HL-60 (cell line): ENCODE measurements around the gene TXNDC2.

Source experiments
- DNase-seq, 2 experiments: peaks; one replicate each; pipeline ENCODE4 v3.0.0-alpha.2; 2010 to 2020; ENCODE audit warnings: low read depth in 1 of 2, low spot score in 1 of 2
- H3K27ac ChIP-seq: fragments of 250-450 bp; sonication (Bioruptor Pico); replicated peaks from 2 replicates; pipeline ENCODE4 v1.5.1; 2020; ENCODE audit warnings: mild to moderate bottlenecking, moderate library complexity
- H3K27me3 ChIP-seq: fragments of 250-450 bp; sonication (Bioruptor Pico); 2 replicates; pipeline ENCODE4 v1.5.1; 2021; ENCODE audit warnings: mild to moderate bottlenecking, moderate library complexity; ENCODE audit not compliant: insufficient read depth, poor library complexity, severe bottlenecking
- H3K4me3 ChIP-seq: replicated peaks from 2 replicates; pipeline ENCODE4 v1.5.1; 2011; ENCODE audit warnings: mild to moderate bottlenecking, control low read depth, low read length; ENCODE audit not compliant: insufficient read depth
- CTCF ChIP-seq: IDR thresholded peaks from one replicate; pipeline ENCODE4 v1.5.1; 2011; ENCODE audit warnings: low read length, control low read depth, inconsistent platforms; ENCODE audit not compliant: insufficient read depth
- GABPA ChIP-seq: IDR thresholded peaks from 2 replicates; pipeline ENCODE4 v1.6.1; 2012; ENCODE audit warnings: low read depth
- POLR2AphosphoS5 ChIP-seq: IDR thresholded peaks from 2 replicates; pipeline ENCODE4 v1.6.1; 2012; ENCODE audit warnings: low read depth
- REST ChIP-seq: IDR thresholded peaks from 2 replicates; pipeline ENCODE4 v1.6.1; 2012; ENCODE audit warnings: low read depth; ENCODE audit not compliant: insufficient replicate concordance
- SPI1 ChIP-seq: IDR thresholded peaks from 2 replicates; pipeline ENCODE4 v1.6.1; 2012; ENCODE audit warnings: low read depth, mild to moderate bottlenecking, borderline replicate concordance

Gene TXNDC2

GRCh38 chr18:9852266-9853081 lies 33.3 kb upstream of the TXNDC2 start:
- Histone ChIP-seq H3K4me3 (no peak overlapping the region), H3K27ac (no peak overlapping the region), H3K27me3 (no peaks in the 10 kb centered on the region)
- no peak for TF ChIP-seq SPI1
- TF ChIP-seq REST = no peak
- TF ChIP-seq CTCF = no peak
- TF ChIP-seq POLR2AphosphoS5 = no peak
- TF ChIP-seq GABPA = no peak
- DNase-seq = no peak

- no peak for TF ChIP-seq REST
- TF ChIP-seq GABPA = no peak
- no peak for TF ChIP-seq CTCF
- no peak for TF ChIP-seq POLR2AphosphoS5
- no peak for TF ChIP-seq SPI1
- no peaks in the 10 kb centered on the region for H3K27me3 ChIP-seq
- no peak overlapping the region for H3K4me3 ChIP-seq
- no peak for DNase-seq
- H3K27ac ChIP-seq = peak overlapping the region; percentile 32
Measured at GRCh38 chr18:9854801-9855676, 30.7 kb upstream of the TXNDC2 start.

GRCh38 chr18:9855681-9856080 lies 30.1 kb upstream of the TXNDC2 start:
- Histone ChIP-seq H3K27me3 (no peaks in the 10 kb centered on the region), H3K27ac (peak overlapping the region; percentile 32; the same call in 1 of the 2 replicates), H3K4me3 (no peak overlapping the region)
- no peak for DNase-seq
- TF ChIP-seq CTCF = no peak
- TF ChIP-seq GABPA = no peak
- no peak for TF ChIP-seq POLR2AphosphoS5
- TF ChIP-seq REST = no peak
- no peak for TF ChIP-seq SPI1
